Measurements from ENCODE around the gene NAALADL2.
"Not testable (repeated sequence)": the region's sequence is repeated elsewhere in the genome, so short reads cannot be mapped to it uniquely, and the experiment has no call there.

NAALADL2 gene

DNA sequence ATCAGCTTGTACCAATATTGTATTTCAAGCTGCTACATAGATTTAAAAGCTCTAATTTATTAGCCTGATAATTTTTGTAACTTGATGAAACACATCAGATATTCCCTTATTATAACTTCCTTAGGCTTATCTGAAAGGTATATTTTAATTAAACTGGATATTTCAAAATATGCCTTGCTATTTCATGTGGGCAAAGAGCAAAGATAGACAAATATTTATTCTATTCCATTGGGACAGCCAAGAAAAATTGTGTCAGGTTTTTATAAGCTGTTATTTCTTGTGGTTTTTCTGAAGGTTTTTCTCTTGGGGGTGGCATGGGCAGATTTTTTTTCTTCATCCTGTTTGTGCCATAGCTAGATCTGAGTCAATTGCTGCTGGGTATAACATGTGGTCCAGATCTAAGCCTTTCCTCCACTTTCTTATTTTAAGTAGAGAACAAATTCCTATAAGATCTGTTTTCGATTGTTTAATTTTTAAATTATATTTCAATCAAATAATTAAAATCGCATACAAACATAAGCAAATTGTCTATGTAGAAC is 249.5 kb downstream of the NAALADL2 start:
- DNase-seq (ENCODE audit: extremely low spot score, insufficient read length, low read depth) (no peak), FAIRE-seq (no peak)

DNA sequence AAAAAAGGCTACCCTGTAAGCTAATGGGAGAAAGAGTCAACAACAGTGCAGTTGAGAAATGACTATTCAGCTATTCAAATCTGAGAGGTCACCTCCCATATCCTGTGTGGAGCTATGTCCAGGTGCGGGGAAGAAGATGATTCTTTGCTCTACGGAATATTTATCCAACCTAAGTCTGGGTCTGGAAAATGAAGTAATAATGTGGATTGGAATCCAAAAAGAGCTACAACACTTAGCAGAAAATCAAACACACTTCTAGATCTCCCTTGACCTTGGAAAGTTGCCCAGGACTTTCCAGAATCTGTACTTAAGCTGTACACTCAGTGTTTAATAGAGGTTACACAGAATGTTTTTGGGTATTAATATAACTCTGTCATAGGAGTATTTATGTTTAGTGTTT is 251.9 kb downstream of the NAALADL2 start:
- DNase-seq (ENCODE audit: extremely low spot score, insufficient read length, low read depth) (no peak), FAIRE-seq (no peak)

DNA sequence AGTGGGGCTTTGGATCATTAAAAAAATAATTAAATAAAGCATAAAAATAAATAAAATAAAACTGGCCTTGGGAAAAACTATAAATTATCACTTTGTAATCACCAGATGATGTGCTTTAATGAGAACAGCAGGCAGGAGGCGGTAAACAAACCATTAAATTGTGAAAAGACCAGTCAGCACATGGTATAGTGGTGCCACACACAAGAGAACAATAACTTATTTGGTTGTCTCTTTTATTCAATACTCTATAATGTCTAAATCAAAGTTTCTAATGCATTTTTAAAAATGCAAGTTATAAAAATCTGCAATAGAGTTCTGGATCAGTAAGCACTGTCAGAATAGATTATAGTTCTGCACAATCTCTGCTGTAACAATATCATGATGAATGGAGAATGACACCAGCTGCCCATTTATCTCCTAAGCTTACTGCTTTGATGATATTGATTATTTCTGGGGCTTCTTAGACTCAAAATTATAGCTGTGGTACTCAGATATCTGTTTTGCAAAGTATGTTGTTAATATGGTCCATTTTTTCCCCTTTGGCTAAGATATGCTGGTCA is 259.3 kb downstream of the NAALADL2 start:
- DNase-seq (ENCODE audit: extremely low spot score, insufficient read length, low read depth) = no peak
- no peak for FAIRE-seq

DNA sequence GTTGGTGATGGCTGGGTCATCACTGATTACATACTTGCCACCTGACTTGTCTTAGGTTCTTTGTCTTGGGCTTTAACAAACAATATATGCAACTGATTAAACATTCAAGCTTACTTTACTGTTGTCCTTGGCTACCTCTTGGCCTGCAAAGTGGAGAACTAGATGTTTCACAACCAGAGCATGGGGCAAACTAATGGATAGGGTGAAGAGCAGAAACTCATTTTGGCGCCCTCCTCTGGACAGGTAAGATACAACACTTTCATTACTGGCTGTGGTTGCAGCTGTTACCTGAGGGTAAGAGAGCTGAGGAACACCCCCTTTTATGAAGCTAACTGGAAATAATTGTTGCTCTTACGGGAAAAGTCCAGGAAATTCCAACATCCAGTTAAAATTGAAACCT is 262.1 kb downstream of the NAALADL2 start:
- DNase-seq (ENCODE audit: extremely low spot score, insufficient read length, low read depth) (no peak), FAIRE-seq (no peak)

DNA sequence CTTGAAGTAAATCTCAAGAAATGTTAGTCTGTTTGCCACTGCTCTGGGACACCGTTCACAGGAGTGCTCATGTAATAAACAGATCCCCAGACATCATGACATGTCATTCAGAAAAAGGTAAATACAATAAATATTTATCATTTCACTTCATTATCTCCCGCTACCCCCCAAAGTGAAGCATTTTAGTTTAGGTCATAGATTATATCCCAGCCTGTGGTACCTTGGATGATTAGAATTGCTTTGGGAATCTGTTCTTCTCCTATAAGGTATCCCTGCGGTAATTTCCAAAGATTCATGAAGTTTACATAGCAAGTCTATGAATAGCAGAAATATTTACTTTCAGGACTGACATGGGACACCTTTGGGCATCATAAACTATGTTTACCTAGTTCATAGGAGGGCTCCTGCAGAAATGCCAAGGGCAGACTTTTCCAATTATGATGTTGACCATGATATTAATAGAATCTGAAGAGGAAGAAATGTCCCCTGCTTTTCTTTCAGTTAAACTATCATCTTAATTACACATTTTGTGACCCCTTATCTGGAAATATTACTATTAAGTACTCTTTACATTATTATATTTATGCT is 268.0 kb downstream of the NAALADL2 start:
- FAIRE-seq (no peak), DNase-seq (ENCODE audit: extremely low spot score, insufficient read length, low read depth) (no peak)

DNA sequence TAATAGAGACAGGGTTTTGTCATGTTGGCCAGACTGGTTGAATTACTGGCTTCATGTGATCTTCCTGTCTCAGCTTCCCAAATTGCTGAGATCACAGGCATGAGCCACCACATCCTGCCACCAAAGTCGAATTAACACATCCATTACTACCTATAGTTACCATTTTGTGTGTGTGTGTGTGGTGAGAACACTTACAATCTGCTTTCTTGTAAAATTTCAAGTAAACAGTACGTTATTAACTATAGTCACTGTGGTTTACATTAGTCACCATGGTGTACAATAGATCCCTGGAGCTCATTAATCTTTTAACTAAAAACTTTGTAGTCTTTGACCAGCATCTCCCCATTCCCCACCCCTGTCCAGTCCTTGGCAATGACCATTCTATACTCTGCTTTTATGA is 270.0 kb downstream of the NAALADL2 start:
- FAIRE-seq = no peak
- no peak for DNase-seq (ENCODE audit: extremely low spot score, insufficient read length, low read depth)

DNA sequence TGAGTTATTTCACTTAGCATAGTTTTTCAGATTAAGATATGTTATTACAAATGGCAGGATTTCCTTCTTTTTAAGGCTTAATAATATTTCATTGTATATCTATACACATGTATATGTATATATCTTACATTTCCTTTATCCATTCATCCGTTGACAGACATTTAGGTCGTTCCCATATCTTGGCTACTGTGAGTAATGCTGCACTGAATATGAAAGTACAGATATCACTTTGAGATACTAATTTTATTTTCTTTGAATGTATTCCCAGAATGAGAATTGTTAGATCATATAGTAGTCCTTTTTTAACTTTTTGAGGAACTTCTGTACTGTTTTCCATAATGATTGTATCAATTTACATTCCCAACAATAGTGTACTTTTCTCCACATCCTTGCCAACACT is 270.4 kb downstream of the NAALADL2 start:
- DNase-seq (ENCODE audit: extremely low spot score, insufficient read length, low read depth) (no peak), FAIRE-seq (no peak)

DNA sequence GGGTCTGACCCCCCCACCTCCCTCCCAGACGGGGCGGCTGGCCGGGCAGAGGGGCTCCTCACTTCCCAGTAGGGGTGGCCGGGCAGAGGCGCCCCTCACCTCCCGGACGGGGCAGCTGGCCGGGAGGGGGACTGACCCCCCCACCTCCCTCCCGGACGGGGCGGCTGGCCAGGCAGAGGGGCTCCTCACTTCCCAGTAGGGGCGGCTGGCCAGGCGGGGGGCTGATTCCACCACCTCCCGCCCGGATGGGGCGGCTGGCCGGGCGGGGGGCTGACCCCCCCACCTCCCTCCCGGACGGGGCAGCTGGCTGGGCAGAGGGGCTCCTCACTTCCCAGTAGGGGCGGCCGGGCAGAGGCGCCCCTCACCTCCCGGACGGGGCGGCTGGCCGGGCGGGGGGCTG is 272.7 kb downstream of the NAALADL2 start:
- DNase-seq (ENCODE audit: extremely low spot score, insufficient read length, low read depth); FAIRE-seq: not testable (repeated sequence)

DNA sequence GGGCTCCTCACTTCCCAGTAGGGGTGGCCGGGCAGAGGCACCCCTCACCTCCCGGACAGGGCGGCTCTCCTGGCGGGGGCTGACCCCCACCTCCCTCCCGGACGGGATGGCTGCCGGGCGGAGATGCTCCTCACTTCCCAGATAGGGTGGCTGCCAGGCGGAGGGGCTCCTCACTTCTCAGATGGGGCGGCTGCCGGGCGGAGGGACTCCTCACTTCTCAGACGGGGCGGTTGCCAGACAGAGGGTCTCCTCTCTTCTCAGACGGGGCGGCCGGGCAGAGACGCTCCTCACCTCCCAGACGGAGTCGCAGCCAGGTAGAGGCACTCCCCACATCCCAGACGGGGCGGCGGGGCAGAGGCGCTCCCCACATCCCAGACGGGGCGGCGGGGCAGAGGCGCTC is 273.6 kb downstream of the NAALADL2 start:
- not testable (repeated sequence) for FAIRE-seq; DNase-seq (ENCODE audit: extremely low spot score, insufficient read length, low read depth)

DNA sequence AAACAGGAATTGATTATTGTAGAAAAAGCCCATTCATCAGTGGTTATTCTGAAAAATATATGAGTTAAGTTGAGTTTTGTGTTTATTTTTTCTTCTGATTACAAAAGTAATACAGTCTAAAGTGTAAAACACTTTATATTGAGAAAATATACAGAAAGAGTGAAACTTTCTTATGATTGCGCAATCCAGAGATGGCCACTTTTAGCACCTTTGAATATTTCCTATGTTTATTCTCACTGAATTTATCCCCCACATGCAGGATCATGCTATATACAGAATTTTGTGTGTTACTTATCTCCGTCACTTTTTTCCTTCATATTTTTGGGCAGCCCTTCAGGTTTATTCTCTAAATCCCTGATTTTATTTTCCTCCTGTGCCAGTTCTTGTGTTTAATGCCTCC is 285.2 kb downstream of the NAALADL2 start:
- FAIRE-seq (no peak), DNase-seq (ENCODE audit: extremely low spot score, insufficient read length, low read depth) (no peak)

DNA sequence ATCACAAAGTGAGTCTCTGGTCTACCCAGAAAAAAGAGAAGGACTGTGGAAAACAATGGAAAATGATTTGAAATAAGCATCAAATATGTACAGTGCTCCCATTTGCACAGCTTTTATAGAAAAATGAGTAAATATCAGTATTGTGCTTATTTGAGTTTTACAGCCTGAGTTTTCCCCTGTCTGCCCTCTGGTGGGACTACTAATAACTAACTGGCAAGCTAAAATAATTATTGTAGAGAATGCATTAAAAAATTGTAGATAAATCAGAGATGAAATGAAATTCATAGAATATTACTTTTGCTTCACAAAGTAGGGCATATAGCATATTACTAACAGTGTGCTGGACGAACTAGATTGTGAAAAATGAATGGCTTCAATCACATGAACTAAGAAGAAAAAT is 287.1 kb downstream of the NAALADL2 start:
- FAIRE-seq (no peak), DNase-seq (ENCODE audit: extremely low spot score, insufficient read length, low read depth) (no peak)

DNA sequence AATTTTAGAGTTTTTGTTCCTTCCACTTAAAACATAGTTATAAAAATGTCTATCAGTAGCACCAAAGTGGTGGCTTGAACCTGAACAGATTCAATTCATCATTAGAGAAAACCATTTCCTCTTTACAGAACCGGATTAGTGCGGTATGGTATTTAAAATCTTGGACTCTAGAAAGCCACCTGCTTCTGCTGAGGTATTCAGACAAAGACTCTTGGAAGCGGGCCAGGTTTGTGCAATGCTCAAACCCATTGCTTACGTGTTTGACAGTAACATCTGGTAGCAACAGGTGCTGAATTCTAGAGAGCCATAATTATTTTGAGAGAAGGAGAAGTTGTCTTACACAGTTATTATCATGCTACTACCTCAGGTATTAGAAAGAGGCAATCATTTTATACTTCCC is 290.5 kb downstream of the NAALADL2 start:
- no peak for FAIRE-seq
- DNase-seq (ENCODE audit: extremely low spot score, insufficient read length, low read depth) = no peak

DNA sequence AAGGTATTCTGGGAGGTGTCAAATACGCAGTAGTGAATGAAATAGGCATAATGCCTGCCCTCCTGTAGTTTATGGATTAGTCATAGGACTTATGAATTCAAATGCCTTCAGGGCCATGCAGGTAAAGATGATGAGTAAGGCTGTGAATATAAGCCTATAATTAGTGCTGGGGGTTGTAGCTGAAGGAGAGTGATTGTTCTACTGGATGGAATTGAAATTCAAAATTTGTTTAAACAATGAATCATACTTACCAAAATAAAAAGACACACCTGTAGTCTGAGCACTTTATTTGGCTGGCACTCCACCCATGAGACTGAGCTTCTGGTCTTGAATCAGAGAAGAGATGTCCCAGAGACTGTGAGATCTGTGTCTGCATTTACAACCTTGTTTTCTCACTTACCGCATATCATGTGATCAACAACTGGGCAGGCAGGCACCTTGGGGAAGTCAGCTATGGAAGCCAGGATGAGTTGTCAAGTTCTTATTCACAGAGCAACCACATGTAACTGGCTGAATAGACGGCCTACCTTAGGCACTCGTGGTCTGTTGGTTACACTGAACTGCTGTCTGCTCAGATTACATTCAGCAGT is 291.8 kb downstream of the NAALADL2 start:
- no peak for FAIRE-seq
- DNase-seq (ENCODE audit: extremely low spot score, insufficient read length, low read depth) = no peak

DNA sequence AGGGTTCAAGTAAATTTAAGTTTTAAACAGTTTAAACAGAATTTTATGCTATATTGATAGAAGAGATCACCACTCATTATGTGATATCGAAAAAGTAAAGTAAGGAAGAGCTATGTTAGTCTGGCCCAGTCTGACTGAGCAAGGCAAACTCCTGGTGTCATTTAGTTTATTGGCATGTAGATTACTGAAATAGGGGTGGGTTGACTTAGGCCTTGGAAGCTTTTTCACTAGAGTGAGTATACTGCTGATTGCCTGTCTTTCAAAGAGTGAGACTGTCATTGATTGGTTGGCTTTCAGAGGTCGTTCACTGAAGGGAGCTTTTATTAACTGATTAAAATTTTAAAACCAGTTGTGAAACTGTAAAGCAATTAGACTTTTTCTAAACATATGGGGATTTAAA is 294.5 kb downstream of the NAALADL2 start:
- DNase-seq (ENCODE audit: extremely low spot score, insufficient read length, low read depth) = no peak
- FAIRE-seq = no peak

DNA sequence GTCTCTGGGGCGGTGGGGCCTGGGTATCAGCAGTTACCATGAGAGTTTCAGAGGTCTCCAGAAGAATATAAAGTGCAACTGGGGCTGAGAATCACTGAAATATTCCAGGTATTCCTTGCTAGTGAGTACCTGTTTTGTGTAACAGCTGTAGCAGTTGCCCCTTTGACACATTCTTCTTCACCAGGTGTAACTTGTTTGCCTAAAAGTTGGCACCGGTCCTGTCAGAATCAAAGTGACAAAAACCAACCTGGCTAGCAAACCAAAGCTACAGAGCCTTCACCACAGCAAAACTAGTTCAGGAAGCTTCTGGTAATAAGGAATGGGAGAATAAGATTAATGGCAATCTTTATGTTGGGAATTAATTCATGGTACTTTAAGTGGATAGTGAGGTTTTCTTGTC is 296.0 kb downstream of the NAALADL2 start:
- DNase-seq (ENCODE audit: extremely low spot score, insufficient read length, low read depth) (no peak), FAIRE-seq (no peak)

DNA sequence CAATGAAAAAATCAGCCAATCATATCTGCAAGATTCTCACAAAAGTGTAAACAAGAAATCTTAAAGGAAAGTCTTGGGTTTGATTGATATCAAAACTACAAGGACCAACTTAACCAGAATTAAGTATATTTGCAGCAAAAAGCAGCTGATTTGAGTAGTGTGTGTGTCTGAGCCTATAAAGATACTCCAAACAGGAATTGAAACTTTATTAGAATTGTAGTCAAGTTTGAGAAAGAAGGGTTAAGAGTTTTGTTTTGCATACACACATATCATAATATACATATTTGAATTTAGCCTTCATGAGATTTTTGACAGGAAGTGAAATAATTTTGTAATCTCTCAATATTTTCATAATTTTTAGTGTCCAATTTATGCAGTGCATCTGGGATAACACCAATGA is 300.1 kb downstream of the NAALADL2 start:
- FAIRE-seq = no peak
- DNase-seq (ENCODE audit: extremely low spot score, insufficient read length, low read depth) = no peak

DNA sequence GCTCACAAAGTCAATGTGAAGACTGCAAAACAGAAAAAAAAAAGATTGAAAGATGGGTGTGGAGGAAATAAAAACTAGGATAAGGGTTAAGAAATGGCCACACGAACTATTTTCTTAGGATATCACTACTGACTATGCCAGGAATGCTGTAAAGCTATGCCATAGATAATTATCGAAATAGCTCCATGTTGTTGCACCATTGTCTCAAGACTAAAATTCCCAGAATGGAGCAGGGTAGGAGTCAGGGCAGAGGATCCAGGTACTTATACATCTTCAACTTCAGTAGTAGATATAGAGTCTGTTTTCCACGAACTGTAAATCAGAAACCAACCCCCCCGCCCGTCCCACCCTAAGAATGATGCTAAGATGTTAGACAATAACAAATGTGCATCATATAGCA is 302.2 kb downstream of the NAALADL2 start:
- DNase-seq (ENCODE audit: extremely low spot score, insufficient read length, low read depth) (no peak), FAIRE-seq (no peak)

DNA sequence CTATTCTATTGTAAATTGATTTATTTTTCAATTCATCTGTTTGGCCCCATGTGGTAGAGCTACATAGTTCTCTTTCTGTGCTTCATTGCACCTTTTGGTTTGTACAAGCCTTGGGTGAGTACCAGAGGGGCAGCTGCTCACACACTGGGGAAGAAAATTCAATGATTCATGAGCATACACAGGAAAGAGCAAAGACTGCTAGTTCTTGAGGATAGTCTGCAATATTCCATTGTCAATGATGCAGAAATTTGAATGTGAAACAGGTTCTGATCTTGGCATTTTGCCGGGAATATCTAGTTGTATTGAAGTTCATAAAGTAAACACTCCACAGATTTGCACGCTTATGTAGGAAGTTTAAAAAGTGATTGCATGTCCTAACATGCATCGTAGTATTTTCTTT is 304.6 kb downstream of the NAALADL2 start:
- FAIRE-seq (no peak), DNase-seq (ENCODE audit: extremely low spot score, insufficient read length, low read depth) (no peak)

DNA sequence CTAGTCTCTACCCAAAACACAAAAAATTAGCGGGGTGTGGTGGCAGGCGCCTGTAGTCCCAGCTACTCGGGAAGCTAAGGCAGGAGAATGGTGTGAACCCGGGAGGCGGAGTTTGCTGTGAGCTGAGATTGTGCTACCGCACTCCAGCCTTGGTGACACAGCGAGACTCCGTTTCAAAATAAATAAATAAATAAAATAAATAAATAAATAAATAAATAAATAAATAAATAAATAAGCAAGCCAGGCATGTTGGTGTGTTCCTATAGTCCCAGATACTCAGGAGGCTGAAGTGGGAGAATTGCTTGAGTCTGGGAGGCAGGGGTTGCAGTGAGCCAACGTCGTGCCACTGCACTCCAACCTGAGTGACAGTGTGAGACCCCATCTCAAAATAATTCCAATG is 314.0 kb downstream of the NAALADL2 start:
- DNase-seq (ENCODE audit: extremely low spot score, insufficient read length, low read depth); FAIRE-seq: not testable (repeated sequence)

DNA sequence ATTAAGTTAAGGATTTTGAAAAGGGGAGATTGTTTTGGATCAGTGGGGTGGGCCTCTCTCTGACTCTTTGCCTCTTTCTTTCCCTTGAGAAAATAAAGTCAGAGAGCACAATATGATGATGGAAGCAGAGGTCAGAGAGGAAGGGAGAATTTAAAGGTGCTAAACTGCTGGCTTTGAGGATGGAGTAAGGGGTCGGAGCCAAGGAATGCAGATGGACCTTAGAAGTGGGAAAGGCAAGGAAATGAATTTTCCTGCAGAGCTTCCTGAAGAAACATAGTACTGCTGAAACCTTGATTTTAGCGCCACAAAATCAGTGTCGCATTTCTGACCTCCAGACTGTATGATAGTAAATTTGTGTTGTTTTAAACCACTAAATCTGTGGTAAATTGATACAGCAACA is 317.4 kb downstream of the NAALADL2 start:
- FAIRE-seq (no peak), DNase-seq (ENCODE audit: extremely low spot score, insufficient read length, low read depth) (no peak)

DNA sequence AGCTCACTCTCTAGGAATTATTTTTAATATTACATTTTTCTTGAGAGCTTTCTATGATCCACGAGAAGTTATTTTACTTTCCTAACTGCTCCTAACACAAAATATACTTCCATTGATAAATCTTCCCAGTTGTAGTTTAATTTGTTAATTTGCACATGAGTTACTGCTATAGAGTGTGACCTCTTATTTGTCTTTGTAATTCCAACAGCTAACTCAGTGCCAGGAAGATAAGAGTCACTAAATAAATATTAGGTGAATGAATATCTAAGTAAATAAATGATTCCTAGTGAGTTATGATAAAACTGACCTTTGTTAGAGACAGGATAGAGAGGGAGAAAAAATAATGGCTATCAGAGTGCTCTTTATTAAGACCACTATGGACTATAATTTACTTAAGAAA is 319.9 kb downstream of the NAALADL2 start:
- DNase-seq (ENCODE audit: extremely low spot score, insufficient read length, low read depth) = no peak

DNA sequence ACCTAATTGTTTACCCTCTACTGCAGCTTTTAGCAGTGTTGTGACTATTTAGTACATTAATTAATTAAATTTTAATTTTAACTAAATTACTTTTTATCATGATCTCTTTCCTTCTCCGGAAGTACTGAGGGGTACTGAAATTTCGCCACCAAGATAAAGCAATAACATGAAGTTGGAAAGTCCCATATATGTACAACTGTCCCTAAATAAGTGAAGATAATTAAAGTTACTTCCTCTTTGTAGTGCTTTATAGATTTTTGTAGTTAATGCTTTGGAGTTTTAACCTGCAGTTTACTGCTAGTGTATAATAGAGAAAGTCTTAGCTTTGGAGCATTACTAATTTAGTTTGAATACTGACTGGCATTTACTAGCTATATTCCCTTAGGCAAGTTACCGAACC is 325.3 kb downstream of the NAALADL2 start:
- DNase-seq (ENCODE audit: extremely low spot score, insufficient read length, low read depth) = no peak
- no peak for FAIRE-seq

More for the DNA sequence above, 319.9 kb downstream of the NAALADL2 start:
- FAIRE-seq = no peak
